GM12872 (cell line): ENCODE measurements around the gene RPE.
A peak's percentile ranks its signal among the peaks of the same experiment; 100 is the strongest.

Experiments
- CTCF ChIP-seq: IDR thresholded peaks from 3 replicates; pipeline ENCODE4 v1.5.1; 2011; ENCODE audit warnings: low read depth, mild to moderate bottlenecking, low read length, moderate library complexity; ENCODE audit not compliant: insufficient read depth

The RPE gene

GRCh38 chr2:209970271-209970670 lies 32.2 kb upstream of the RPE start:
- no peak for TF ChIP-seq CTCF

GRCh38 chr2:209970711-209971110 lies 31.7 kb upstream of the RPE start:
- TF ChIP-seq CTCF: no peak

- no peak for TF ChIP-seq CTCF
Observed at GRCh38 chr2:209973328-209973727, 29.1 kb upstream of the RPE start.

GRCh38 chr2:209974576-209974975 lies 27.9 kb upstream of the RPE start:
- no peak for TF ChIP-seq CTCF

- TF ChIP-seq CTCF: no peak
Observed at GRCh38 chr2:209976698-209977385, 25.6 kb upstream of the RPE start.

- TF ChIP-seq CTCF: peak; percentile 32; the same call in 1 of the 3 replicates
Observed at GRCh38 chr2:209977386-209978239, 24.8 kb upstream of the RPE start.

GRCh38 chr2:209984291-209984690 lies 18.1 kb upstream of the RPE start:
- TF ChIP-seq CTCF: no peak
